HG03103 (cell line): ENCODE measurements around the gene PTPRA.
"Not testable (repeated sequence)": the region's sequence is repeated elsewhere in the genome, so short reads cannot be mapped to it uniquely, and the experiment has no call there.

Experiments used
- ATAC-seq: cut with Tn5 transposase; IDR thresholded peaks from one replicate; pipeline ENCODE4 v1.9.1; 2021; ENCODE audit warnings: low read depth; ENCODE audit not compliant: unreplicated experiment

PTPRA gene

DNA sequence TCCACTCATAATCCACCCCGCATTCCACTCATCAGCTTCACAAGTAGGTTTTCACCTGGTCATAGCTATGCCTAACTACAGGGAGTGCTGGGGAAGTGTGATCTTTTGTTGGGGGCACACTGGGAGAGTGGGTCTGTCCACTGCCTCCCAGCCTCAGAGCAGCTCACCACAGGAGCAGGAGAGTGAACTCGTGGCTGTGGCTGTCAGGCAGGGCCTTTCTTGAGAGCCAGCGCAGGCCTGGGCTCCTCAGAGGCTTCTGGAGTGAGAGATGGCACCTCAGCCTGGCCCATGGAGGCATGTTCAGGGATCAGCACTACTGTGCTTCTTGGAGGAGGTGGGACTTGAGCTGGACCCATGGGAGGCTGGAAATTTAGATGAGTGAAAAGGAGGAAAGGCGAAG lies 166.1 kb downstream of the PTPRA start:
- ATAC-seq = no peak

DNA sequence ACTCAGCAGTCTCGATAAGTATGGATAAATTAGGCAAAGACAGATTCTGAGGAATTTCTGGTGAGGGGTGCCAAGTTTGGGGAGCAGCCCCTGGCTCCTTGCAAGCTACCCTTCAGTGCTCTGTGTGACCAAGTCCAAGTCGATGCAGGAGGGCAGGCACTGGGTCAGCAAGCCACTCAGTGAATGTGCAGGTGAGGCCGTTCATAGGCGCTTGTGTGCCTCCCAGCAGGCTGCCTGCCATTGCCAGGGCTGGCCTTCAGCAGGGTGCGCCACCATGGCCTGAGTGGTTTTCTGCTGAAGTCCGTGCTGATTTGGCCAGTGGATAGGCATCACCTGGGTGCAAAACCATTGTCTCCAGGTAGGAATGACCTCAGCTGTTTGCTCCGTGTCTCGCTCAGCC lies 166.8 kb downstream of the PTPRA start:
- no peak for ATAC-seq

DNA sequence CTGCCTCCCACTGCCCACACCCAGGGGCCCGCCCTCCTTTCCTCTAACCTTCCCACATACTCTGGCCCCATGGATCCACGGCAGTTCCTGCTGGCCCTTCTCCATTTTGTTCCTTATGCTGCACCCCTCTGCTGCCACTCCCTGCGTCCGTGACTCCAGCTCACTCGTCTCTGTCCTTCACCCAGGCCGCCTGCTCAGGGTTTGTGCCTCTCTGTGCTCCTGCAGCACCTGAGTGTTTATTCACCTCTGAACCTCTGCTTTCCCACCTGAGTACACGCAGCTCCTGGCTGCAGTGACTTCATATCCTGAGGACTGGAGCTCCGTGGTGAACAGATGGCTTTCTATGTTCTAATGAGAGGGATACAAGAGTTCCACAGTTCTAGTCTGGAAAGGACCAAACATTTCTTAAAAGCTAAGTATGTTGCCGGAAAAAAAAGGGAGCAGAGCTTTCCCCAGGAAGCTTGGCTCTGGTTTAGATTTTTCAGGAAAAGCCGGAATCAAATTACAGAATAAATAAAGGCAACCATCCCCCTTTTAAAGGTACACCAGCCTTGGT lies 168.7 kb downstream of the PTPRA start:
- no peak for ATAC-seq

DNA sequence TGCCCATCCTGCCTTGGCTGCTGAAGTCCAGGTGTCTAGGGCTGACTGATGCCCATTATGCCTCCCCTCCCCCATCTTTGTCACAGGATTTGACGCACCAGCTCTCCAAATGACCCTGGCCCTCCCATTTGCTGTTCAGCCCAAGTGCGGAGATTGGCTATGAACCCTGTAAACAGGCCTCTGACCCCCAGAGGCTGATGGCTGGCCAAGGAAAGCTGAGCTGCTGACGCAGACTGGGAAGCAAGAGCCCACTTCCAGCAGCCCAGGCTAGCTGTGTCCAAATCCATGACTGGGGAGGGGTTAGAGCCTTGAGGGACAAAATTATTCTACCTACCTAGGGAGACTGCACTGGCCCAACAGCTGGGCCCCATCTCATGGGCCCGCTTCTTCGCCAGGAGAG lies 169.3 kb downstream of the PTPRA start:
- no peak for ATAC-seq

DNA sequence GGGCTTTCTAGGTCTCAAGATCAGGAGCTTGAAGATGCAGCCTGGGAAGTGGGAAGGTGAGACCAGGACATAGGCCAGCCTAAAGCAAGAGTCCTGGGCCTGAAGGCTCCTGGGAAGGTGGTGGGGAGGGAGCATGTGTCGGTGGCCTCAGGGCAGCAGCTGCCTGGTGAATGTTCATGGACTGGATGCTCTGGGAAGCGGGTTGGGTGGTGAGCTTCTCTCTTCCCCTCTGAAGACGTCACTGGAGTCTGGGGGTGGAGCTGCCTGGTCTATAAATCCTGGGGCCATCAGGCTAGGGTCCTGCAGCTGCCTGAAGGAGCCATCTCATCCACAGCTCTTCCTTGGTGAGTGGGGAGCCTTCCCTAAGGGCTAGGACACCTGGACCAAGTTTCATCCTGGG lies 170.0 kb downstream of the PTPRA start, which contains the start of gene GNRH2:
Gene GNRH2, plus strand, starts transcription at position 301 of the 400 bp plus-strand sequence. CDS start 793 bp downstream, outside the sequence.
- no peak for ATAC-seq

DNA sequence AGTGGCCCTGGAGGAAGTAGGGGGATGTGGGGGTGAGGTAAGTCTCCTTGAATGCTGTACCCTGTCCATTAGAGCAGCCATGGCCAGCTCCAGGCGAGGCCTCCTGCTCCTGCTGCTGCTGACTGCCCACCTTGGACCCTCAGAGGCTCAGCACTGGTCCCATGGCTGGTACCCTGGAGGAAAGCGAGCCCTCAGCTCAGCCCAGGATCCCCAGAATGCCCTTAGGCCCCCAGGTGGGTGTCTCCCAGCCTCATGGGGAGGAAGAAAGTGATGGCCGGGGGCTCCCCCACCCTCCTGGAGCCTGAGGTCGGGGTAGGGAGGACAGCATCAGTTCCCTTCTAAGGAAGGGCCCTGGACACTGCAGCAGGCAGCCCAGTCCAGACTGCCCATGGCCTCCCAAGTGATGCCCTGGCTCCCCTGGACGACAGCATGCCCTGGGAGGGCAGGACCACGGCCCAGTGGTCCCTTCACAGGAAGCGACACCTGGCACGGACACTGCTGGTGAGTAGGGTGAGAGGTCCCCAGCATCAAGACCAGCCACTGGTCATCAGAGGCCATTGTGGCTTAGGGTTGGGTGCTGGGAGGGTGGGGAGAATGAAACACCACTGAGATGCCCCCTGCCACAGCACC lies 171.2 kb downstream of the PTPRA start:
- no peak for ATAC-seq

DNA sequence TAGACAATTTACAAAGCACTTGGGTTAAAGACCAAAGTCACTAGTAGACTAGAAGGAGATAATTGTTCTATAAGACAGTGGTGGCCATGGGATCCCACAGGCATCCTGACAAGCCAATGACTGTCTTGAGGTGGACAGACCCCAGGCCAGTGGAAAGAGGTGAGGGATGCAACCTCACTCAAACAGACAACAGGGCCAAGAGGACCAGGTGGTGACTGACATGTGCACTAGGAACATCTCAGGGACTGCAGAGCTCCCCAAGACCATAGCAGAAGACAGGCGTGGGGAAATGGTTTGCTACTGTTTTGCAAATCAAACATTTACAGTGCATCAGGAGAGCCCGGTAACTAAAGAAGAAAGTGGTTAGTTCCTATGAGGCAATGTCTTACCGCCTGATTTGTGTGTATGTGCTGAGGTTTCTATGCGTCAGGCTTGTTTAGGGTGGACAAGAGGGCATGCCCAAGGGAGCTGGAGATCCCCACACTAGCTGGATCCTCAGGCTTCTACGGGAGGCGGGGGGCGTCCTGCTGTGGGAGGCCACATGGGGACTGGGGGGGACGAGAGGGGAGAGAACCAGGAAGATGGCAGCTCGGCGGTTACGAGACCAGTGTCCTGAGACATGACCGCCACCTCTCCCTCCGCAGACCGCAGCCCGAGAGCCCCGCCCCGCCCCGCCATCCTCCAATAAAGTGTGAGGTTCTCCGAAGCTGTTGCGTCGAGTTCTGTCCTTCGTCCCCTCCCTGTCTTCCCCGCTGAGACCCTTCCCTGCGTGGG lies 171.9 kb downstream of the PTPRA start:
- peak; percentile 30 for ATAC-seq

DNA sequence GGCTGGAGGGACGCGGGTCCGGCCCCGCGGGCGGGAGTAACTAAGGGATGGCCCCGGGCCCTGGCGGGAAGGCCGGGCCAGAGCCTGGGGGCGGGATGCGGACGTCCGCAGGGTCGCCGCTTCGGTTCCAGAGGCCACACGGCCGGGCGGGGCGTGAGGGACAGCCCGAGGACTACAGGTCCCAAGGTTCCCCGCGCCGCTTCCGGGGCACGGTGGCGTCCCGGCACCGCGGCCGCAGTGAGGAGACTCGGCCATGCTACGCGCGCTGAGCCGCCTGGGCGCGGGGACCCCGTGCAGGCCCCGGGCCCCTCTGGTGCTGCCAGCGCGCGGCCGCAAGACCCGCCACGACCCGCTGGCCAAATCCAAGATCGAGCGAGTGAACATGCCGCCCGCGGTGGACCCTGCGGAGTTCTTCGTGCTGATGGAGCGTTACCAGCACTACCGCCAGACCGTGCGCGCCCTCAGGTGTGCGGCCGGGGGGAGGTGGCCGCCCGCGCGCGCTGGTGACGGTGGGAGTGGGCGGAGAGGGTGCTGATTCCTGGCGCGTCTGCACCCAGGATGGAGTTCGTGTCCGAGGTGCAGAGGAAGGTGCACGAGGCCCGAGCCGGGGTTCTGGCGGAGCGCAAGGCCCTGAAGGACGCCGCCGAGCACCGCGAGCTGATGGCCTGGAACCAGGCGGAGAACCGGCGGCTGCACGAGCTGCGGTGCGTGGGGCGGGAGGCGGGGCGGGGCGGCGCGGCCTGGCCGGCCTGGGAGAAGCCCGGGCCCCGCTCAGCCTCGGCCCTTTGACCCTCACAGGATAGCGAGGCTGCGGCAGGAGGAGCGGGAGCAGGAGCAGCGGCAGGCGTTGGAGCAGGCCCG lies 172.8 kb downstream of the PTPRA start, which contains the start of gene MRPS26:
Gene MRPS26, plus strand, starts transcription at position 237 of the 861 bp plus-strand sequence. Its CDS starts 17 bp downstream, at position 254.
- peak; percentile 76 for ATAC-seq

DNA sequence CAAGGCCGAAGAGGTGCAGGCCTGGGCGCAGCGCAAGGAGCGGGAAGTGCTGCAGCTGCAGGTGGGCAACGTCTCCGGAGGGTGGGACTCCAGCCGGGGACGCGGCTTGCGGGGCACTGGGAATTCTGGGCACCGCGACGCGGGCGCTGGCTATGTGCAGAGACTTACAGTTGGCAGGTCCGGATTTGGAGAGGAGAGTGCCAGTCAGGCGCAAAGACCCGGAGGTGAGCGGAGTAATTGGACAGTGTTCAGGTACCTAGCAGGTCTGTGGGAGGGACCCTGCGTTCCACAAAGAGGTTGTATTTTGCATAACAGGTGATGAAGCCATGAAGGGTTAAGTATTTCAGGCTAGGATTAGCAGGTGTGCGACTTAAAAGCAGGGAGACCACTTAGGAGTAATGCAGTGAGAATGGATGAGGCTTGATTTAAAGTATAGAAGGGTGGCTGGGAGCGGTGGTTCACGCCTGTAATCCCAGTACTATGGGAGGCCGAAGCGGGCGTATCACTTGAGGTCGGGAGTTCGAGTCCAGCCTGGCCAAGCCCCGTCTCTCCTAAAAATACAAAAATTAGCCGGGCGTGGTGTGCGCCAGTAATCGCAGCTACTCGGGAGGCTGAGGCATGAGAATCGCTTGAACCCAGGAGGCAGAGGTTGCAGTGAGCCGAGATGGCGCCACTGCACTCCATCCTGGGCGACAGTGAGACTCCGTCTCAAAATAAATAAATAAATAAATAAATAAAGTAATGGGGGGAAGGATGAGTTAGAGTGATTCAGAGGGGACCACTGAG lies 173.6 kb downstream of the PTPRA start:
- ATAC-seq = no peak

DNA sequence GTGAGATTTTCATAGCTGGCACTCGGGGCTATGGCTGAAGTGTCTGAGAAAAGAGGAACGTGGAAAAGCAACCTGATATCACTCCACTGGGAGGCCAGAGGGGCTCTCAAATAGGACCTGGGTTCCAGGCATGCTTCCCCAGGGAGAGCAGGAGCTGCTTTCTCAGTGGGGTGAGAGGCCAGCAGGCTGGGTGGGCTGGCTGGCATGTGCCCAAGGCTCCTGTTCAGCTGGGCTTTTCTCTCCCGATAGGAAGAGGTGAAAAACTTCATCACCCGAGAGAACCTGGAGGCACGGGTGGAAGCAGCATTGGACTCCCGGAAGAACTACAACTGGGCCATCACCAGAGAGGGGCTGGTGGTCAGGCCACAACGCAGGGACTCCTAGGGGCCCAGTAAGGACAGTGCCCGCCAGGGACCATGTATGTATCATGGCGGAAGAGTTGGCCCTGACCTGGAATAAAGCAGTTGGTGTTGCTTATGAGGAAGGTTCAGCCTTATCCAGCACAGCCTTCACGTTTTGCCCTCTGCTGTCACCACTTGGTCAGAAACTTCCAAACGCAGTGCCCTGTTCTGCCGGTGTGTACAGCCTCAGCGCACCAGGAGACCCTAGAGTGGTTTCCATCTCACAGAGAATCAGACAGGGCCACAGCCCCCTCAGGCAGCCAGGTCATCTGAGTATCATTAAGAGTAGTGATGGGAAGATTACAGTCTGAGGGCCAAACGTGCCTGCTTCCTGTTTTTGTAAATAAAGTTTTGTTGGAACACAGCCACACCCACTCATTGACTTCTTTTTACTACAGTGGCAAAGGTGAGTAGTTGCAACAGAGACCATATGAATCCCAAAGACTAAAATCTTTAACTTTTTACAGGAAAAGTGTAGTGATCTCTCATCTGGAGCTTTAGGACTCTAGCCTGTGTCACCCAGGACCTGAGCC lies 174.5 kb downstream of the PTPRA start:
- no peak for ATAC-seq

DNA sequence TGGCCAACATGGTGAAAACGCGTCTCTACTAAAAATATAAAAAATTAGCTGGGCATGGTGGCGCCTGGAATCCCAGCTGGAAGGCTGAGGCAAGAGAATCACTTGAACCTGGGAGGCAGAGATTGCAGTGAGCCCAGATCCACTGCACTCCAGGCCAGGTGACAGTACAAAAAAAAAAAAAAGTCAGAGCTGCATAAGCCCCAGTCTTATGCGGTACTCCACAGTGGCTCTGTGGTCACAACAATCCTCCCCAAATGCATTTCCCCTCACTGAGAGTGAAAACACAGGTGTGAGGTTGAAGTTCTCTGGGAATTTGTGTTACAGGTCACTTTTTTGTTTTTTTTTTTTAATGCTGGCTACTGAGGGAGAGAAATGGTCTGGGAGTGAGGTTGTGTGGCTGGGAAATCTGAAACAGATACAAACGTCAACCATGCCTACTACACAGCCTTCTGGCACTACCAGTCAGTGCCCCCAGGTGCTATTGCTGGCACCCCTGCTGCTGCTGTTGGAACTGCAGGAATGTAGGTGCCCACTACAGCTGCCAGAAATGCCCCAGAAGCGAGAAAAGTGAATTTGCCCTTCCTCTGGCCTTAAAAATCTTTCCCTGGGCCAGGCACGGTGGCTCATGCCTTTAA lies 178.2 kb downstream of the PTPRA start:
- no peak for ATAC-seq

DNA sequence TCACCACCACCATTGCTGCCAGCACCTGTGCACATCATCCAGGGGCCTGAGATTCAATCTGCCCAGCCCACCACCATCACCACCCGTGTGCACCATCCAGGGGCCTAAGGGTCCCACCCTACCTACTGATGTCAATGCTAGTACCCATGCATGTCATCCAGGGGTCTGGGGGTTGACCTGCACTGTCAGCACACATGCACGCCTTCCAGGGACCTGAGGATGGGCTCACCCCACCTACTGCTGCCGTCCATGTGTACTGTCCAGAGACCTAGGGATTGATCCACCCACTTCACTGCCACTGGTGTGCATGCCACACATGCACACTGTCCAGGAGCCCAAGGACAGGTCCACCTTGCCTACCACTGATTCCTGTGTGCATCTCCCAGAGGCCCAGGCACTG lies 186.2 kb downstream of the PTPRA start:
- no peak for ATAC-seq

DNA sequence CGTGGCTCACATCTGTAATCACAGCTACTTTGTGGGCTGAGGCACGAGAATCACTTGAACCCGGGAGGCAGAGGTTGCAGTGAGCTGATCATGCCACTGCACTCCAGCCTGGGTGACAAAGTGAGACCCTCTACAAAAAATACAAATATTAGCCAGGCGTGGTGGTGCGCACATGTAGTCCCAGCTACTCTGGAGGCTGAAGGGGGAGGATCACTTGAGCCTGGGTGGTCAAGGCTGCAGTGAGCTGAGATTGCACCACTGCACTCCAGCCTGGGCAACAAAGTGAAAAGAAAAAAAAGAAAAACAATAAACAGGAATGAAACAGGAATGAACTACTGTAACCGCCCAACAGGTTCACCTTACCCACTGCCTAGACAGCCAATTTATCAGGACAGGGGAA lies 190.8 kb downstream of the PTPRA start:
- not testable (repeated sequence) for ATAC-seq

DNA sequence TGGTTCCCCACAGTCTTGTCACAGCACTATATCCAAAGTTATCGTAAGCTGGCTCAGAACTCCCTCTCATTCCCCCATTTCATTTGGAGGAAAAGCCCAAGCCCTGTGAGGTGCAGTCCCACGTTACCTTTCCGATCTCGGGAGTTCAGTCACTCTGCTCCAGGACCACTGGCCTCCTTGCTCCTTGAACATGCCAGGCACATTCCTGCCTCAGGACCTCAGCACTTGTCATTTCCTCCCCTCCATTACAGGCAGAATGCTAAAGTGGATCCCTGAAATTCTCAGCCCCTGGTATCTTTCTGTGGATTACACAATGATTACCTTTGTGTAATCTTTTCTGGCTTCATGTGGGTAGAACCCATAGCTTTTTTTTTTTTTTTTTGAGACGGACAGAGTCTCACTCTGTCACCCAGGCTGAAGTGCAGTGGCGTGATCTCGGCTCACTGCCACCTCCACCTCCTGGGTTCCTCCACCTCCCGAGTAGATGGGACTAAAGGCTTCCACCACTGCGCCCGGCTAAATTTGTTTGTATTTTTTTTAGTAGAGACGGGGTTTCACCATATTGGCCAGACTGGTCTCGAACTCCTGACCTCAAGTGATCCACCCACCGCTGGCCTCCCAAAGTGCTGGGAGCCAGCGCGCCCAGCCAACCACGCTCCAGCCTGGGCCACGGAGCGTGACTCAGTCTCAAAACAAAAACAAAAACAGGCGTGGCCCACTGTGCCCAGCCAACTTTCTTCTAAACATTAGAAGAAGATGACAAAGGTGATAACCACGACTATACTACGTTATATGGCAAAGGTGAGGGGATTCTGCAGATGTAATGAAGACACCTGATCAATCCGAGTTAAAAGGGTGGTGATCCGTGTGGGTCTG lies 194.1 kb downstream of the PTPRA start:
- no peak for ATAC-seq

DNA sequence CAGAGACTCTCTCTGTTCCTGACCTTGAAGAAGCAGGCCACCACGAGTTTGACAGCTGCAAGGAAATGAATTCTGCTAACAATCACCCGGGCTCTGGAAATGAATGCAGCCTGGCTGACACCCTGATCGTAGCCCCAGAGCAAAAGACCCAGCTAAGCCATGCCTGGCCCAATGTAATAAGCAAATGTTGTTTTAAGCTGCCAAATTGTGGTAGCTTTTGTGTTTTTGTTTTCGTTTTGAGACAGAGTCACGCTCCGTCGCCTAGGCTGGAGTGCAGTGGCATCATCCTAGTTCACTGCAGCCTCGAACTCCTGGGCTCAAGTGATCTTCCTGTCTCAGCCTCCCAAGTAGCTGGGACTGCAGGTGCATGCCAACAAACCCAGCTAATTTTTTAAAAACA lies 194.8 kb downstream of the PTPRA start:
- no peak for ATAC-seq

DNA sequence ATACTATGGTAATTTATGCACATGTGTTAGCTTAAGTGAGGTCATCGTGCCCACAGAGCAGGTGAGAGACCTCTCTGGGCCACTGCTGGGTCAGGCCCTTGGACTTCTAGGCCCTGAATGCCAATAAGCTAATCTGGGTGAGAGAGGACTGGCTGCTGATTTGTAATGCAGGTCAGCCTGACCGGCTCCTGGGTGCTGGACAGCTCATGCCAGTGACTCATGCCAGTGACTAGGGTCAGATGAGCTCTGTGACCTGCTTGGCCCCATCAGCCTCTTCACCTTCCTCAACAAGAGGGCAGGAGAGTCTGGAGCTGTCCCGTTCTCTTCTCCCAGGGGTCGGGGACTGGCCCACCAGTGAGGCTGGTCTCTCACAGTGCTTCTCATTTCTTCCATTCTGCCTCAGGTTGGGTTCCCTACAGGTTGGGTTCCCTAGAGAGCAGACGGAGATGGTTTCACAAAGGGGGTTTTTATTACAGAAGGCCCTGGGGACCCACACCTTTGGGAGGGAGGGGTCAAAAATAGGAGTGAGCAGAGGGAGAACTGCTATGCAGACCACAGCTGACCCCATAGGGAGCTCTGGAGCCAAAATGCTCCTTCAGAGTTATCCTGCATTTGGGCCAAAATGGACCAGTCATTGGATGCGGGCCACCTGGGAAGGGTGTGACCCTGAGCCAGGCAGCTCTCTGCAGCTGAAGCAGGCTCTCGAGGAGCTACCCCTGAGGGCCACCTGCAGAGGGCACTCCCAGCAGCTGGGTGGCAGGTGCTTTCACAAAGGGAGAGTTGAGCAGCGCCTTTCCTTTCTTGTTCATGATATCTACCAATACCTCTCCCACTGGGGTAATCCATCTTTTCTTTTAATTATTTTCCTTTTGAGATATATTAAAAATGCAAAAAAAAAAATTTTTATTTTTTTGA lies 196.0 kb downstream of the PTPRA start:
- ATAC-seq = no peak

DNA sequence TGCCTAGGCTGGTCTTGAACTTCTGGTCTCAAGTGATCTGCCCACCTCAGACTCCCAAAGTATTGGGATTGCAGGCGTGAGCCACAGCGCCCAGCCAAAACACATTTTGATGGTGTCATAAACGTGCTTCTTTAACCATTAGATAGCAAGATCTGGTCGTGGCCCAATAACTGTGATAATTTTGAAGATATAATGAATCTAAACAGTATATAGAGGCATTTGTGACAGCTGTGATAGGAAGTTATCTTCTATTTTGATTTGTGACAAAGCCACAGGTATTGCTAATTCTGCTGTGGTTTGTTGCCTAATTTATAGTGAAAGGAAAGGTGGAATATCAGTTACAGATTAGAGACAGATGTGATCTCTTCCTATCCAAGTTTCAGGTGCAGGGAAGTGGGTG lies 197.4 kb downstream of the PTPRA start:
- ATAC-seq = no peak
